ENCODE results near the gene SLC29A3. TPM values are rescaled to one million over a fixed set of nuclear protein-coding genes. Genes with fewer than 3 reads are reported as not detected.

Gene SLC29A3
- total RNA-seq, 1 experiment from 2014 or later: 35.7 TPM

DNA sequence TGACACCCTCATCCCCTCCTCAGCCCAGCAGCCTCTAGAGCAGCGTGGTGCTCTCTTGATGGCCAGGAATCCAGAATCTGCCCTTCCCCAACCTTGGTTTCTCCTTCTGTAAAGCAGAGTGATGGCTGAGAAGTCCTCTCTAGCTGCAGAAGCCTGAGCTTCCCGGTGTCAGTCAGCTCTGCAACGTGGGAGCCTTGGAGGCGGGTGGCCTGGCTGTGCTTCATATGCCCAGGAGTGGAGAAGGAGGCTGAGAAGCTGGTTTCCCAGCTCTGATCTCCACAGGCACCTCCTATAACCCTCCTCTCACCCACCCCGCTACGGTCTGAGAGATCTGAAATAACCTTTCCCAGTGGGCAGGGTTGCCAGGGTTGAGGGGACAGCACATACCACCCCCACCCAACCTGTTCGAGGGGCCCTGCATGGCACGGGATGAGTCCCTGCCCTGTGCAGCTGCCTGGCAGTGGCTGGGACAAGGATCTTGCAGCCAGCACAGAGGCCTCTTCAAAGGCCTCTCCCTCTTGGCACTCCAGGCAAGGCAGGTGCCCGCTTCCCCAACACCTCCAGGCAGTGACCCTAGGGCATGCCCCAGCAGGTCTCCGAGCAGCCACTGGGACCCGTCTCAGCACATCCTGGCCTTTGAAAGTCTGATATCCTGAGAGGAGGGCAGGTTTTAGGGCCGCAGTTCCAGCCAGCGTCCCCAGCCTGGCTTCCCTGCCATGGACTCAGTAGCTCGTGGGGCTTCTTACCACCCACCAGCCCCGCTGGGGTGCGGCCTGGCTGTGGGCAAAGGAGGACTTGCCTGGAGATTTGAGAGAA is 18.3 kb upstream of the SLC29A3 start:
- ChIA-PET POLR2A (ENCODE audit: unreplicated experiment) (no interaction called here), CTCF (interaction anchor here (0.6 to 0.8 kb wide), 2 partner anchors 473 to 498 kb away, joined by 3 to 6 read pairs; partner anchors contain the start of gene VSIR)
- intact Hi-C loops (cut with micrococcal nuclease; ENCODE audit: unreplicated experiment): no loop called here
- no peaks in the 10 kb centered on the region for H3K9me2 ChIP-seq (ENCODE audit: insufficient read depth)
- DNase-seq: no peak
- H4K20me1 ChIP-seq (ENCODE audit: insufficient read depth): no peaks in the 10 kb centered on the region
- H3K27me3 ChIP-seq (ENCODE audit: insufficient read depth, low read depth): no peaks in the 10 kb centered on the region
- no peak overlapping the region for H3K27ac ChIP-seq
- no peaks in the 10 kb centered on the region for H3K9me3 ChIP-seq (ENCODE audit: insufficient read depth, low read depth)
- H3K4me3 ChIP-seq: no peak overlapping the region
- H3K4me1 ChIP-seq (replicated peaks; ENCODE audit: insufficient read depth): no peaks in the 10 kb centered on the region
- no peaks in the 10 kb centered on the region for H3F3A ChIP-seq (ENCODE audit: insufficient read depth, low read depth)
- no peak for TF ChIP-seq EZH2 (IDR thresholded peaks at IDR 0.05; ENCODE audit: low read depth)
- no peak for TF ChIP-seq CTCF (conservative IDR thresholded peaks at IDR 0.05)
- no peaks in the 10 kb centered on the region for H3K36me3 ChIP-seq (ENCODE audit: low read depth)
- no TSS peak for BruUV-seq (replicated peaks)
- H3K4me2 ChIP-seq: no peak overlapping the region
- H2AFZ ChIP-seq: no peak overlapping the region
- no peaks in the 10 kb centered on the region for H3K79me2 ChIP-seq (ENCODE audit: low read depth)

DNA sequence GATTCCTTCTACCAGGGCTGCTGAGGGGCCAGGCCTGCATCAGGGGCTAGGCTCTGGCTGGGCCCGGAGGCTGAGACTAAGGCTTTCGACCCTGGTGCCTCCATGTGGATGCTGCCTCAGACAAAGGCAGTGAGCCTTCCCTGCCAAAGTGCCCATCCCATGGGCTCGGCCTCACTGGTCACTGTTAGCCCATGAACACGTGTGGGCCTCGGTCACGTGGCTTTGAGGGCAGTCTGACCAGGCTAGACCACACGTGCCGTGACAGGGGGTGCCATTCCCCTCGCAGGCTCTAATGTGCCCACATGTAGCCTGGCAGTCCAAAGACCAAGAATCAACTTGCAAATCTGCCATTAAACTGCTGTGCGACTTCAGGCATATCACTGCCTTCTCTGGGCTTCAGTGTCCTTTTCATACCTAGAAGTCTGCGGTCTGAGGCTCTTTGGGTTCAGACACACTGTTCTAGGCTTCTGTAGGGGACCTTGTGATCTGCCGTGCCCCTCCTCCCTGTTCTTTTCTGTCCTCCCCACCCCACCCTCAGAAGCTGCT is 17.6 kb upstream of the SLC29A3 start:
- POLR2A ChIA-PET (ENCODE audit: unreplicated experiment): no interaction called here
- TF ChIP-seq EZH2 (IDR thresholded peaks at IDR 0.05; ENCODE audit: low read depth) (no peak), CTCF (conservative IDR thresholded peaks at IDR 0.05) (no peak)
- no peaks in the 10 kb centered on the region for H3K36me3 ChIP-seq (ENCODE audit: low read depth)
- no peaks in the 10 kb centered on the region for H3K27me3 ChIP-seq (ENCODE audit: insufficient read depth, low read depth)
- H2AFZ ChIP-seq: no peak overlapping the region
- peaks cover 5% of the 10 kb centered on the region for H3K4me1 ChIP-seq (replicated peaks; ENCODE audit: insufficient read depth)
- H3K9me3 ChIP-seq (ENCODE audit: insufficient read depth, low read depth): no peaks in the 10 kb centered on the region
- H3K4me3 ChIP-seq: no peak overlapping the region
- no peak for DNase-seq
- no peak overlapping the region for H3K4me2 ChIP-seq
- no TSS peak for BruUV-seq (replicated peaks)
- no peaks in the 10 kb centered on the region for H3K9me2 ChIP-seq (ENCODE audit: insufficient read depth)
- no peaks in the 10 kb centered on the region for H3K79me2 ChIP-seq (ENCODE audit: low read depth)
- intact Hi-C loops (cut with micrococcal nuclease; ENCODE audit: unreplicated experiment): no loop called here
- CTCF ChIA-PET: interaction anchor here (0.7 to 0.8 kb wide), 2 partner anchors 91 to 472 kb away, joined by 3 to 6 read pairs; partner anchors contain the start of gene VSIR
- no peak overlapping the region for H3K27ac ChIP-seq
- H4K20me1 ChIP-seq (ENCODE audit: insufficient read depth): no peaks in the 10 kb centered on the region
- H3F3A ChIP-seq (ENCODE audit: insufficient read depth, low read depth): no peaks in the 10 kb centered on the region

- Histone ChIP-seq H2AFZ (no peak overlapping the region), H3K36me3 (ENCODE audit: low read depth) (no peaks in the 10 kb centered on the region), H3K79me2 (ENCODE audit: low read depth) (no peaks in the 10 kb centered on the region), H3F3A (ENCODE audit: insufficient read depth, low read depth) (no peaks in the 10 kb centered on the region), H3K27me3 (ENCODE audit: insufficient read depth, low read depth) (no peaks in the 10 kb centered on the region), H3K9me2 (ENCODE audit: insufficient read depth) (no peaks in the 10 kb centered on the region), H3K9me3 (ENCODE audit: insufficient read depth, low read depth) (no peaks in the 10 kb centered on the region), H3K27ac (no peak overlapping the region), H3K4me2 (no peak overlapping the region), H3K4me3 (no peak overlapping the region), H4K20me1 (ENCODE audit: insufficient read depth) (no peaks in the 10 kb centered on the region), H3K4me1 (replicated peaks; ENCODE audit: insufficient read depth) (peaks cover 10% of the 10 kb centered on the region)
- no peak for DNase-seq
- no peak for TF ChIP-seq CTCF (conservative IDR thresholded peaks at IDR 0.05)
- no peak for TF ChIP-seq EZH2 (IDR thresholded peaks at IDR 0.05; ENCODE audit: low read depth)
- ChIA-PET CTCF (interaction anchor here (0.5 kb wide), 1 partner anchor 913 kb away, joined by 3 read pairs; no protein-coding TSS in a partner anchor), POLR2A (ENCODE audit: unreplicated experiment) (no interaction called here)
- no TSS peak for BruUV-seq (replicated peaks)
- intact Hi-C loops (cut with micrococcal nuclease; ENCODE audit: unreplicated experiment): no loop called here
These were observed 16.6 kb upstream of the SLC29A3 start for GRCh38 chr10:71302451-71302850.
